ENCODE results near the gene MGAM2. TPM values are rescaled to one million over a fixed set of nuclear protein-coding genes. Genes with fewer than 3 reads are reported as not detected.
"Not testable (repeated sequence)": the region's sequence is repeated elsewhere in the genome, so short reads cannot be mapped to it uniquely, and the experiment has no call there.

MGAM2 gene
- total RNA-seq, 1 experiment from 2014 or later: 0.10 TPM

DNA sequence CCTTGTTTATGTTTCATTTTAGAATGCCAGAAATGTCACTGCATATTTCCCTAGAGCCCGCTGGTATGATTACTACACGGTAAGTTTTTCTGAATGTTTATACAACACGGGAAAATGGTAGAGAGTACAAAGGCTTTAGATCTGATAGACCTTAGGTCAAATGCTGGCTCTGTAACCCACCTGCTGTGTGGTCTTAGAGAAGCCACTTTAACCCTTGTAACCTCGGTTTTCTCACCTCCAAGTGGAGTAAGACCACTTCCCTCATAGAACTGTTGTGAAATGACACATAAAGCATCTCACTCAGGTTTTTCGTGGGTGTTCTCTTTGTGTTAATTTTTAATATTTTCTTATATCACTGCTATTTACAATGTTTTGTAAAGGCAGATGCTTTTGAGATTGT is 13.9 kb upstream of the MGAM2 start:
- H3K4me1 ChIP-seq (ENCODE audit: control insufficient read depth, insufficient read depth, low read length): no peaks in the 10 kb centered on the region
- BruUV-seq (replicated peaks): no TSS peak
- H3K27ac ChIP-seq (ENCODE audit: low read length): no peak overlapping the region
- ATAC-seq (no peak), DNase-seq (ENCODE audit: low read depth, low spot score) (no peak)
- no peaks in the 10 kb centered on the region for H3K27me3 ChIP-seq (ENCODE audit: control insufficient read depth, insufficient read depth, low read length)
- H3K9me3 ChIP-seq (ENCODE audit: control insufficient read depth, insufficient read depth, low read depth, low read length): no peaks in the 10 kb centered on the region
- in situ Hi-C loops (cut with HindIII; ENCODE audit: low pct_unique_long_range_greater_than_20kb, low sequenced_read_pairs) (no loop called here), intact Hi-C loops (cut with micrococcal nuclease; ENCODE audit: unreplicated experiment) (no loop called here)
- TF ChIP-seq SIN3A (IDR thresholded peaks at IDR 0.05; ENCODE audit: borderline replicate concordance, insufficient read depth, low read depth, low read length): no peak
- TF ChIP-seq, protein P1, sequence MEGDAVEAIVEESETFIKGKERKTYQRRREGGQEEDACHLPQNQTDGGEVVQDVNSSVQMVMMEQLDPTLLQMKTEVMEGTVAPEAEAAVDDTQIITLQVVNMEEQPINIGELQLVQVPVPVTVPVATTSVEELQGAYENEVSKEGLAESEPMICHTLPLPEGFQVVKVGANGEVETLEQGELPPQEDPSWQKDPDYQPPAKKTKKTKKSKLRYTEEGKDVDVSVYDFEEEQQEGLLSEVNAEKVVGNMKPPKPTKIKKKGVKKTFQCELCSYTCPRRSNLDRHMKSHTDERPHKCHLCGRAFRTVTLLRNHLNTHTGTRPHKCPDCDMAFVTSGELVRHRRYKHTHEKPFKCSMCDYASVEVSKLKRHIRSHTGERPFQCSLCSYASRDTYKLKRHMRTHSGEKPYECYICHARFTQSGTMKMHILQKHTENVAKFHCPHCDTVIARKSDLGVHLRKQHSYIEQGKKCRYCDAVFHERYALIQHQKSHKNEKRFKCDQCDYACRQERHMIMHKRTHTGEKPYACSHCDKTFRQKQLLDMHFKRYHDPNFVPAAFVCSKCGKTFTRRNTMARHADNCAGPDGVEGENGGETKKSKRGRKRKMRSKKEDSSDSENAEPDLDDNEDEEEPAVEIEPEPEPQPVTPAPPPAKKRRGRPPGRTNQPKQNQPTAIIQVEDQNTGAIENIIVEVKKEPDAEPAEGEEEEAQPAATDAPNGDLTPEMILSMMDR (IDR thresholded peaks at IDR 0.05): no peak
- TF ChIP-seq TCF7L2 (IDR thresholded peaks at IDR 0.05; ENCODE audit: low read depth, low read length): no peak
- TF ChIP-seq, protein P2, sequence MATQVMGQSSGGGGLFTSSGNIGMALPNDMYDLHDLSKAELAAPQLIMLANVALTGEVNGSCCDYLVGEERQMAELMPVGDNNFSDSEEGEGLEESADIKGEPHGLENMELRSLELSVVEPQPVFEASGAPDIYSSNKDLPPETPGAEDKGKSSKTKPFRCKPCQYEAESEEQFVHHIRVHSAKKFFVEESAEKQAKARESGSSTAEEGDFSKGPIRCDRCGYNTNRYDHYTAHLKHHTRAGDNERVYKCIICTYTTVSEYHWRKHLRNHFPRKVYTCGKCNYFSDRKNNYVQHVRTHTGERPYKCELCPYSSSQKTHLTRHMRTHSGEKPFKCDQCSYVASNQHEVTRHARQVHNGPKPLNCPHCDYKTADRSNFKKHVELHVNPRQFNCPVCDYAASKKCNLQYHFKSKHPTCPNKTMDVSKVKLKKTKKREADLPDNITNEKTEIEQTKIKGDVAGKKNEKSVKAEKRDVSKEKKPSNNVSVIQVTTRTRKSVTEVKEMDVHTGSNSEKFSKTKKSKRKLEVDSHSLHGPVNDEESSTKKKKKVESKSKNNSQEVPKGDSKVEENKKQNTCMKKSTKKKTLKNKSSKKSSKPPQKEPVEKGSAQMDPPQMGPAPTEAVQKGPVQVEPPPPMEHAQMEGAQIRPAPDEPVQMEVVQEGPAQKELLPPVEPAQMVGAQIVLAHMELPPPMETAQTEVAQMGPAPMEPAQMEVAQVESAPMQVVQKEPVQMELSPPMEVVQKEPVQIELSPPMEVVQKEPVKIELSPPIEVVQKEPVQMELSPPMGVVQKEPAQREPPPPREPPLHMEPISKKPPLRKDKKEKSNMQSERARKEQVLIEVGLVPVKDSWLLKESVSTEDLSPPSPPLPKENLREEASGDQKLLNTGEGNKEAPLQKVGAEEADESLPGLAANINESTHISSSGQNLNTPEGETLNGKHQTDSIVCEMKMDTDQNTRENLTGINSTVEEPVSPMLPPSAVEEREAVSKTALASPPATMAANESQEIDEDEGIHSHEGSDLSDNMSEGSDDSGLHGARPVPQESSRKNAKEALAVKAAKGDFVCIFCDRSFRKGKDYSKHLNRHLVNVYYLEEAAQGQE (IDR thresholded peaks at IDR 0.05; ENCODE audit: insufficient read depth in 1 of 2, low read depth in 2 of 2, low read length in 1 of 2): no peak
- no peak for TF ChIP-seq POLR2AphosphoS5 (IDR thresholded peaks at IDR 0.05; ENCODE audit: low read depth, low read length)
- ChIA-PET POLR2A (no interaction called here), CTCF (no interaction called here)
- no peak overlapping the region for H3K4me3 ChIP-seq (ENCODE audit: low read depth in 2 of 2, low read length in 2 of 2)
- H3K36me3 ChIP-seq (ENCODE audit: control insufficient read depth, insufficient read depth, low read length): no peaks in the 10 kb centered on the region

DNA sequence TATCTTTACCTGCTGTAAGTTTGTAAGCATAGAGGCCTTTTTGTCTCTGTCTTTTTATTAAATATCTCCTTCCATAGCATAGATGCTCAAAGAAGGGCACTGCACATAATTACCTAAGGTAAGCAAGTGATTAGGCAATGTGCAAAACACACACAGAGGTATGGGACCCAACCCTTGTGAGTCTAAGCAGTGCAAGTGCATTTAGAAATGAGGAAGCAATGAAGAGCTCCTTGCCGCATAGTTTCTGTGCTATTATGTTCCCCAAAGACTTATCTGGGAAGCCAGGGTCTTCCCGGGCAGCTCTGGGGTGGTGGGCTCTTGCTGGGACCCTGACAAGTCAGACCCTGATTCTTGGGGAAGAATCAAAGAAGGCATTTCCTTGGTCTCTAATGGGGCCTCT is 13.5 kb upstream of the MGAM2 start:
- no peak overlapping the region for H3K27ac ChIP-seq (ENCODE audit: low read length)
- BruUV-seq (replicated peaks): no TSS peak
- intact Hi-C loops (cut with micrococcal nuclease; ENCODE audit: unreplicated experiment): no loop called here

DNA sequence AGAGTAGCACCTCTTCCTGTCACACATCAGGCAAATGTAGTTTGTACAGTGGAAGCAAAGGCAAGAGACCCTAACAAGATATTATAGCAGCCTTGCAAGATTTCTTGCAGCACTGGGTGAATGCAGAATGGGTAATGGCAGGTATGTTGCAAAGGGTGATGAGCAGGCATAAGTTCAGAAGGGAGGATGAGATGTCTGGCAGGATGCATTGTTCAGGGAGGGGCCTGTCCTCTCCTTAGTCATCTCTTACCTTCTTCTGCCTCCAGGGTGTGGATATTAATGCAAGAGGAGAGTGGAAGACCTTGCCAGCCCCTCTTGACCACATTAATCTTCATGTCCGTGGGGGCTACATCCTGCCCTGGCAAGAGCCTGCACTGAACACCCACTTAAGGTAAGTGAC is 12.2 kb upstream of the MGAM2 start:
- H3K4me1 ChIP-seq (ENCODE audit: control insufficient read depth, insufficient read depth, low read length); intact Hi-C loops (cut with micrococcal nuclease; ENCODE audit: unreplicated experiment); BruUV-seq (replicated peaks); ATAC-seq; H3K4me3 ChIP-seq (ENCODE audit: low read depth in 2 of 2, low read length in 2 of 2); H3K27ac ChIP-seq (ENCODE audit: low read length); in situ Hi-C loops (cut with HindIII; ENCODE audit: low pct_unique_long_range_greater_than_20kb, low sequenced_read_pairs); H3K36me3 ChIP-seq (ENCODE audit: control insufficient read depth, insufficient read depth, low read length); H3K27me3 ChIP-seq (ENCODE audit: control insufficient read depth, insufficient read depth, low read length); DNase-seq (ENCODE audit: low read depth, low spot score); CTCF ChIA-PET; H3K9me3 ChIP-seq (ENCODE audit: control insufficient read depth, insufficient read depth, low read depth, low read length); POLR2A ChIA-PET: not testable (repeated sequence)

More for the DNA sequence above, 13.5 kb upstream of the MGAM2 start:
- Histone ChIP-seq H3K4me3 (ENCODE audit: low read depth in 2 of 2, low read length in 2 of 2) (no peak overlapping the region), H3K9me3 (ENCODE audit: control insufficient read depth, insufficient read depth, low read depth, low read length) (no peaks in the 10 kb centered on the region), H3K36me3 (ENCODE audit: control insufficient read depth, insufficient read depth, low read length) (no peaks in the 10 kb centered on the region), H3K27me3 (ENCODE audit: control insufficient read depth, insufficient read depth, low read length) (no peaks in the 10 kb centered on the region), H3K4me1 (ENCODE audit: control insufficient read depth, insufficient read depth, low read length) (no peaks in the 10 kb centered on the region)
- in situ Hi-C loops (cut with HindIII; ENCODE audit: low pct_unique_long_range_greater_than_20kb, low sequenced_read_pairs): no loop called here
- CTCF ChIA-PET: no interaction called here
- TF ChIP-seq SIN3A (IDR thresholded peaks at IDR 0.05; ENCODE audit: borderline replicate concordance, insufficient read depth, low read depth, low read length): no peak
- TF ChIP-seq, protein P1 (IDR thresholded peaks at IDR 0.05): no peak
- TF ChIP-seq, protein P2 (IDR thresholded peaks at IDR 0.05; ENCODE audit: insufficient read depth in 1 of 2, low read depth in 2 of 2, low read length in 1 of 2): no peak
- TF ChIP-seq POLR2AphosphoS5 (IDR thresholded peaks at IDR 0.05; ENCODE audit: low read depth, low read length): no peak
- no peak for TF ChIP-seq TCF7L2 (IDR thresholded peaks at IDR 0.05; ENCODE audit: low read depth, low read length)
- no peak for DNase-seq (ENCODE audit: low read depth, low spot score)
- ATAC-seq: no peak
- POLR2A ChIA-PET: no interaction called here

All from Panc1 (cell line).